Hematopoietic multipotent progenitor cell treated with erythropoietin and hydrocortisone succinate and interleukin-3 and kit ligand, for 4 days (in vitro differentiated cells): ENCODE data around the gene SCN4A.

Experiments
- DNase-seq: peaks from one replicate; pipeline ENCODE4 v3.0.0-alpha.2; 2015

The SCN4A gene

GRCh38 chr17:64001763-64002529 is 29.2 kb upstream of the SCN4A start:
- peak; percentile 28 for DNase-seq

- DNase-seq, result no peak
Observed at GRCh38 chr17:64001091-64001579, 28.4 kb upstream of the SCN4A start.

GRCh38 chr17:63999680-64000531 is 27.2 kb upstream of the SCN4A start:
- peak; percentile 34 for DNase-seq

- DNase-seq, result peak; percentile 36
Observed at GRCh38 chr17:63998721-63999679, 26.3 kb upstream of the SCN4A start.

- peak; percentile 89 for DNase-seq
Observed at GRCh38 chr17:63998050-63998720, 25.5 kb upstream of the SCN4A start, which contains the start of gene PRR29. TSS of gene PRR29 (plus strand) at chr17:63998351. CDS start at chr17:63998365, 14 bp downstream.

- no peak for DNase-seq
Observed at GRCh38 chr17:63997341-63998048, 24.8 kb upstream of the SCN4A start.

- no peak for DNase-seq
Observed at GRCh38 chr17:63996430-63997182, 23.9 kb upstream of the SCN4A start.

- DNase-seq, result no peak
Observed at GRCh38 chr17:63995626-63996025, 22.9 kb upstream of the SCN4A start.

- DNase-seq, result no peak
Observed at GRCh38 chr17:63993368-63993985, 20.8 kb upstream of the SCN4A start.

- DNase-seq, result no peak
Observed at GRCh38 chr17:63991611-63992010, 18.9 kb upstream of the SCN4A start.

- DNase-seq, result no peak
Observed at GRCh38 chr17:63989622-63990345, 17.1 kb upstream of the SCN4A start.

- DNase-seq, result no peak
Observed at GRCh38 chr17:63988741-63989621, 16.3 kb upstream of the SCN4A start.

- no peak for DNase-seq
Observed at GRCh38 chr17:63988127-63988478, 15.4 kb upstream of the SCN4A start.

- no peak for DNase-seq
Observed at GRCh38 chr17:63987221-63988126, 14.8 kb upstream of the SCN4A start.

- DNase-seq, result peak; percentile 29
Observed at GRCh38 chr17:63986821-63987220, 14.1 kb upstream of the SCN4A start.

- no peak for DNase-seq
Observed at GRCh38 chr17:63985387-63986140, 12.8 kb upstream of the SCN4A start.
